ENCODE results near the gene CD109. TPM values are rescaled to one million over a fixed set of nuclear protein-coding genes. Genes with fewer than 3 reads are reported as not detected.

The CD109 gene
- total RNA-seq, 1 experiment from 2014 or later, result 3.2 TPM

GRCh38 chr6:73800997-73801396 lies 105.0 kb downstream of the CD109 start:
- Histone ChIP-seq H4K20me1 (ENCODE audit: control insufficient read depth, insufficient read depth, insufficient read length) (no peaks in the 10 kb centered on the region), H3K4me1 (ENCODE audit: insufficient read depth, low read length) (no peaks in the 10 kb centered on the region), H4K8ac (replicated peaks; ENCODE audit: insufficient read length, low read depth, low read length) (no peak overlapping the region), H3K18ac (ENCODE audit: insufficient read length, low read depth, low read length) (no peak overlapping the region), H3K56ac (ENCODE audit: insufficient read length, low read depth, low read length) (no peak overlapping the region), H3K9me3 (ENCODE audit: control insufficient read depth, low read depth, low read length) (no peaks in the 10 kb centered on the region), H4K91ac (ENCODE audit: insufficient read length, low read depth, low read length) (no peak overlapping the region), H3K4ac (ENCODE audit: low read depth, low read length) (no peak overlapping the region), H2AFZ (ENCODE audit: low read length) (no peak overlapping the region), H3K9ac (ENCODE audit: extremely low read depth, insufficient read length, low read length) (no peak overlapping the region), H3K23ac (ENCODE audit: insufficient read length, low read depth, low read length) (no peak overlapping the region), H2BK15ac (ENCODE audit: low read depth, low read length) (no peak overlapping the region), H3K23me2 (ENCODE audit: insufficient read length, low read depth, low read length, poor library complexity, severe bottlenecking) (no peaks in the 10 kb centered on the region), H3K79me1 (ENCODE audit: insufficient read depth, low read depth, low read length, poor library complexity, severe bottlenecking) (no peaks in the 10 kb centered on the region), H2AK5ac (ENCODE audit: insufficient read length, low read length) (no peak overlapping the region), H3T11ph (ENCODE audit: low read length) (no peak overlapping the region), H3K4me2 (ENCODE audit: insufficient read depth, insufficient read length, low read length) (no peak overlapping the region), H2BK20ac (ENCODE audit: low read depth, low read length, poor library complexity, severe bottlenecking) (no peak overlapping the region), H2BK12ac (ENCODE audit: insufficient read length, low read depth, low read length) (no peak overlapping the region), H3K79me2 (ENCODE audit: insufficient read depth, low read length) (no peaks in the 10 kb centered on the region), H3K14ac (ENCODE audit: insufficient read depth, low read length) (no peak overlapping the region), H3K27me3 (ENCODE audit: insufficient read depth, low read length) (no peaks in the 10 kb centered on the region), H2BK5ac (ENCODE audit: insufficient read length, low read length) (no peak overlapping the region), H4K5ac (ENCODE audit: insufficient read length, low read depth, low read length) (no peak overlapping the region), H3K27ac (ENCODE audit: insufficient read length, low read depth, low read length) (no peak overlapping the region), H2BK120ac (ENCODE audit: low read depth, low read length, poor library complexity, severe bottlenecking) (no peak overlapping the region)
- no peak for TF ChIP-seq CTCF (conservative IDR thresholded peaks at IDR 0.05)
- DNase-seq, result no peak
- no CpG with 5 or more reads among the region's 1 CpG for WGBS (ENCODE audit: extremely low coverage, insufficient read length, low lambda C conversion rate)
- no peaks in the 10 kb centered on the region for H3K9me3 Mint-ChIP-seq
- no peak overlapping the region for H3K27ac Mint-ChIP-seq
- H3K27me3 Mint-ChIP-seq (ENCODE audit: low read depth), result no peaks in the 10 kb centered on the region
- no peak overlapping the region for H3K4me3 Mint-ChIP-seq
- peaks cover 0 to 10% of the 10 kb centered on the region in 2 experiments; a peak in 2 of 4 replicates for H3K4me1 Mint-ChIP-seq
- H3K36me3 Mint-ChIP-seq (ENCODE audit: insufficient read depth in 1 of 3, low read depth in 3 of 3), result no peaks in the 10 kb centered on the region; a peak in 1 of 7 replicates
